ENCODE results near the gene ELANE.

ELANE gene

DNA sequence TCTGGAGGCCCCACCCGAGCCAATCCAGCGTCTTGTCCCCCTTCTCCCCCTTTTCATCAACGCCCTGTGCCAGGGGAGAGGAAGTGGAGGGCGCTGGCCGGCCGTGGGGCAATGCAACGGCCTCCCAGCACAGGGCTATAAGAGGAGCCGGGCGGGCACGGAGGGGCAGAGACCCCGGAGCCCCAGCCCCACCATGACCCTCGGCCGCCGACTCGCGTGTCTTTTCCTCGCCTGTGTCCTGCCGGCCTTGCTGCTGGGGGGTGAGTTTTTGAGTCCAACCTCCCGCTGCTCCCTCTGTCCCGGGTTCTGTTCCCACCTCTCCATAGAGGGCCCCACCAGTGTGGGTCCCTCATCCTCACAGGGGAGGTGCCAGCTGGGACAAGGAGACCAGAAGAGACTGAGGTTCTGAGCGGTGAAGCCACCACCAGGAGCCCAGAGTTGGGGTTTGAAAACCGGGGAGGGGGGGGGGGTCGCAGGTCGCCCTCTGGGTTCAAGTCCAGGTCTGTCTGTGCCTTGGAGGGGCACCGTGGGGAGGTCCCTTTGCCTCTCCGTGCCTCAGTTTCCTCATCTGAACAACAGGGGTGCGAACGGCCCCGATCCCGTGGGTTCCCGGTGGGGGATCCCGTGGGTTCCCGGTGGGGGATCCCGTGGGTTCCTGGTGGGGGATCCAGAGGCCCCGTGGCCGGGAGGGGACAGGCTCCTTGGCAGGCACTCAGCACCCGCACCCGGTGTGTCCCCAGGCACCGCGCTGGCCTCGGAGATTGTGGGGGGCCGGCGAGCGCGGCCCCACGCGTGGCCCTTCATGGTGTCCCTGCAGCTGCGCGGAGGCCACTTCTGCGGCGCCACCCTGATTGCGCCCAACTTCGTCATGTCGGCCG lies at the start of gene ELANE:
Gene ELANE (plus strand): TSS at position 168 of the 878 bp plus-strand sequence. CDS start 26 bp downstream, at position 194.
- no peak for DNase-seq

DNA sequence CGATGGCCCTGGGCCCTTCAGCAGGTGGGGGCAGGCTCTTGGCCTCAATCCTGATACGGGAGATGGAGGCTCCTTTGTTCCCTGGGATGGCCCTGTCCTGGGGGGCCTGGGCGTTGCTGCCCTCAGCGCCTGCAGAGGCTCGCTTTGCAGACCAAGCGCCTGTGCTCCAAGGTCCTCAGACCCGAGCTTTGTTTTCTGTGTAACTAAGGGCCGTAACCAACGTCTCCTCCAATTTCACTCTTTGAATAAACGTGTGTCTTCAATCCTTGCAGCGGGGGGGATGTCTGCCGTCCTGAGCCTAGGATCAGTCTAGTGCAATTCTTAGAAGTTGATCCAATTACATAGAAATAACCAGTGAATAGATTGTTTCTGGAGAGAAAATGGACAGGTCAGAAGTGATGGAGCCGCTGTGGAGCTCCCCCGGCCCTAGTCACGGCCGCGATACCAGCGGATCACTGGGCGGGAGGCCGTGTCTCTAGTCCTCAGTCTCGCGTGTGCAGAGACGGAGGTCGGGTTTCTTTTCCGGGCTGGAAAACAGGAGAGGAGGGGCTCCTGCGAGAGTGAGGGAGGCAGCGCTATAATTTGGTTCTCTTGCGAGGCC lies 49.5 kb upstream of the ELANE start:
- DNase-seq: no peak

- DNase-seq: no peak
These were observed 49.0 kb upstream of the ELANE start for GRCh38 chr19:803099-803561.

GRCh38 chr19:803686-804418 lies 48.3 kb upstream of the ELANE start:
- no peak for DNase-seq

- DNase-seq: no peak
These were observed 47.5 kb upstream of the ELANE start for GRCh38 chr19:804419-805165.

- no peak for DNase-seq
These were observed 46.9 kb upstream of the ELANE start for GRCh38 chr19:805166-805551.

- DNase-seq: no peak
These were observed 46.2 kb upstream of the ELANE start for GRCh38 chr19:805600-806550.

DNA sequence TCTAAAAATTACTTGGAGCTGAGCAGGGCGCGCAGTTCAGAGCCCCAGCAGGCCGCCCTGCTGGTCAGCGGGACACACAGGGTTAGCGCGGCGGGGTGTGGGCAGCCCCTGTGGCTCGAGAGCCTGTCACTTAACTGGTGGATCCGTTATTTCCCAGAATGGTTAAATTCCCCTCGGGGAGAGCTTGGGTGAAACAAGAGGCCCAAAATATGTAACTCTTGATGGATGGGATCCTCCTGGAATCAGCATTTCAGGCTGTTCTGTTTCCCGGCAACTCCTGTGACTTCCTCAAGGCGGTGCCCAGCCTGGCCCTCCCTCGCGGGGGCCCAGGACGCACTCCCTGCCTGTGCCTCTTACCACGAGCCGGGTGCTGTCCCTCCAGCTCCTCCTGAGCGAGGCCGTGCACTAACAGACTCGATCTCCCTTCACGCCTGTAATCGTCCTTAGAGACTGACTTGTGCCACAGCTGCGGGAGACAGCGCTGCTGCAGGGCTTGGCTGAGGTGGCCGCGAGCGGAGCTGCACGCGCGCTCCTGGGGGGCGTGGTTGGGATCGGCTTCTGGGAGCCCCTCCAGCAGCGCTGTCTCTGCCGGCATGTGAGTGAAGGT lies 45.2 kb upstream of the ELANE start:
- DNase-seq: no peak

DNA sequence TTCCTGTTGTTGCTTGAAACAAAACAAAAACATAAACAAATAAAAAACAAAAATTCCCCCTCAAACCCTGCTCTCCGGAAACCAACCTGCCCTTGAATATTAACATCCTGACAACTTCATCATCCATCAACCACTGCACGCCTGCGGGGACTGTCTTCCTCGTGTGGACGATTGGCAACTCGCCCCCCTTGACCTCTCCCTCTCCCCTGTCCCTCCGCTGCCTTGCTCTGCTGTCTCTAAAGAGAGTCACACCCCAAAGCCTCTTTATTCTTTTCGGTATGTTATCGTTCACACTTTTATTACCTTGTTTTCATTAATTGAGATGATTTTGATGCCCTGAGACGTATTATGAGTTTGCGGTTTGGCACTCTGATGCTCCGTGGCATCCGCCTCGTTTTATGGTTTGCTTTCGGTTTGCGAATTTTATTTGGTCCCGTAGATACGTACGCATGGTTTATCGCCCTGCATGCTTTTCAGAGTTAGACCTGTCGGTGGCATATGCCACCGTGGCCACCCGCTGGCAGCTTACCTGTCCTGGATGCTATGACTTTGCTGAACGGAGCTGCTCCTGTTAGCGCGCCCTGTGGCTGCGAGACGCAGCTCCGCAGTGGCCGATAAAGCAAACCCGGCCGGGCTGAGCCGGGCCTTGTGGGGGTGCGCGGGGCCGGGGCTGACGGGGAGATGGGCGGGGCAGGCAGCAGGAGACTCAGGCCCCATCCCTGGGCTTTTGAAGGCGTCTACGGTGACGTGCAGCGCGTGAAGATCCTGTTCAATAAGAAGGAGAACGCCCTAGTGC lies 44.3 kb upstream of the ELANE start:
- no peak for DNase-seq

DNA sequence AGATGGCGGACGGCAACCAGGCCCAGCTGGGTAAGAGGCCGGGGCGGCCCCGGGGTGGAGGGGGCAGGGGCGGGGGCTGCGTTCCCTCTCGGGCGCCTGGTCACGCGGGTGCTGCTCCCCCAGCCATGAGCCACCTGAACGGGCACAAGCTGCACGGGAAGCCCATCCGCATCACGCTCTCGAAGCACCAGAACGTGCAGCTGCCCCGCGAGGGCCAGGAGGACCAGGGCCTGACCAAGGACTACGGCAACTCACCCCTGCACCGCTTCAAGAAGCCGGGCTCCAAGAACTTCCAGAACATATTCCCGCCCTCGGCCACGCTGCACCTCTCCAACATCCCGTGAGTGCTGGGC lies 43.7 kb upstream of the ELANE start:
- DNase-seq: no peak

DNA sequence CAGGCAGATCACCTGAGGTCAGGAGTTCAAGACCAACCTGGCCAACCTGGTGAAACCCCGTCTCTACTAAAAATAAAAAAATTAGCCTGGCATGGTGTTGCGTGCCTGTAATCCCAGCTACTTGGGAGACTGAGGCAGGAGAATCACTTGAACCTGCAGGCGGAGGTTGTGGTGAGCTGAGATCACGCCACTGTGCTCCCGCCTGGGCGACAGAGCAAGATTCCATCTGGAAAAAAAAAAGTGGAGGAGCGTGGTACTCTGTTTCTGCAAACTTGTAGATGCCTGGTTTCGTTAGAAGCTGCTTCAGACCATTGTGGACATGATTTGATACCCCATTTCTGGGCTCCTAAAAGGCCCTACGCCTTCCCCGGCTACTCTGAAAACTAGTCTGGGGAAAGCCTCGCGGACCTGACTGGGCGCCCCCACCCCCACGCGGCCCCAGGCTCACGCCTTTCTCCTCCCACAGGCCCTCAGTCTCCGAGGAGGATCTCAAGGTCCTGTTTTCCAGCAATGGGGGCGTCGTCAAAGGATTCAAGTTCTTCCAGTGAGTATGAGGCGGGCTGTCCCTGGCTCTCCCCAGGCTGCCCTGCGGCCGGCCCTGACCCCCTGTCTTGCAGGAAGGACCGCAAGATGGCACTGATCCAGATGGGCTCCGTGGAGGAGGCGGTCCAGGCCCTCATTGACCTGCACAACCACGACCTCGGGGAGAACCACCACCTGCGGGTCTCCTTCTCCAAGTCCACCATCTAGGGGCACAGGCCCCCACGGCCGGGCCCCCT lies 41.8 kb upstream of the ELANE start:
- DNase-seq: no peak

DNA sequence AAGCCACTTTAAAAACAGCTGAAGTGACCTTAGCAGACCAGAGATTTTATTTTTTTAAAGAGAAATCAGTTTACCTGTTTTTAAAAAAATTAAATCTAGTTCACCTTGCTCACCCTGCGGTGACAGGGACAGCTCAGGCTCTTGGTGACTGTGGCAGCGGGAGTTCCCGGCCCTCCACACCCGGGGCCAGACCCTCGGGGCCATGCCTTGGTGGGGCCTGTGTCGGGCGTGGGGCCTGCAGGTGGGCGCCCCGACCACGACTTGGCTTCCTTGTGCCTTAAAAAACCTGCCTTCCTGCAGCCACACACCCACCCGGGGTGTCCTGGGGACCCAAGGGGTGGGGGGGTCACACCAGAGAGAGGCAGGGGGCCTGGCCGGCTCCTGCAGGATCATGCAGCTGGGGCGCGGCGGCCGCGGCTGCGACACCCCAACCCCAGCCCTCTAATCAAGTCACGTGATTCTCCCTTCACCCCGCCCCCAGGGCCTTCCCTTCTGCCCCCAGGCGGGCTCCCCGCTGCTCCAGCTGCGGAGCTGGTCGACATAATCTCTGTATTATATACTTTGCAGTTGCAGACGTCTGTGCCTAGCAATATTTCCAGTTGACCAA lies 41.1 kb upstream of the ELANE start:
- no peak for DNase-seq

DNA sequence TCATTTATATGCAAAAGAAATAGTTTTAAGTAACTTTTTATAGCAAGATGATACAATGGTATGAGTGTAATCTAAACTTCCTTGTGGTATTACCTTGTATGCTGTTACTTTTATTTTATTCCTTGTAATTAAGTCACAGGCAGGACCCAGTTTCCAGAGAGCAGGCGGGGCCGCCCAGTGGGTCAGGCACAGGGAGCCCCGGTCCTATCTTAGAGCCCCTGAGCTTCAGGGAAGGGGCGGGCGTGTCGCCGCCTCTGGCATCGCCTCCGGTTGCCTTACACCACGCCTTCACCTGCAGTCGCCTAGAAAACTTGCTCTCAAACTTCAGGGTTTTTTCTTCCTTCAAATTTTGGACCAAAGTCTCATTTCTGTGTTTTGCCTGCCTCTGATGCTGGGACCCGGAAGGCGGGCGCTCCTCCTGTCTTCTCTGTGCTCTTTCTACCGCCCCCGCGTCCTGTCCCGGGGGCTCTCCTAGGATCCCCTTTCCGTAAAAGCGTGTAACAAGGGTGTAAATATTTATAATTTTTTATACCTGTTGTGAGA lies 40.5 kb upstream of the ELANE start:
- DNase-seq: no peak

- DNase-seq: no peak
These were observed 39.9 kb upstream of the ELANE start for GRCh38 chr19:812049-812746.

- DNase-seq: no peak
These were observed 39.3 kb upstream of the ELANE start for GRCh38 chr19:812747-813218.

DNA sequence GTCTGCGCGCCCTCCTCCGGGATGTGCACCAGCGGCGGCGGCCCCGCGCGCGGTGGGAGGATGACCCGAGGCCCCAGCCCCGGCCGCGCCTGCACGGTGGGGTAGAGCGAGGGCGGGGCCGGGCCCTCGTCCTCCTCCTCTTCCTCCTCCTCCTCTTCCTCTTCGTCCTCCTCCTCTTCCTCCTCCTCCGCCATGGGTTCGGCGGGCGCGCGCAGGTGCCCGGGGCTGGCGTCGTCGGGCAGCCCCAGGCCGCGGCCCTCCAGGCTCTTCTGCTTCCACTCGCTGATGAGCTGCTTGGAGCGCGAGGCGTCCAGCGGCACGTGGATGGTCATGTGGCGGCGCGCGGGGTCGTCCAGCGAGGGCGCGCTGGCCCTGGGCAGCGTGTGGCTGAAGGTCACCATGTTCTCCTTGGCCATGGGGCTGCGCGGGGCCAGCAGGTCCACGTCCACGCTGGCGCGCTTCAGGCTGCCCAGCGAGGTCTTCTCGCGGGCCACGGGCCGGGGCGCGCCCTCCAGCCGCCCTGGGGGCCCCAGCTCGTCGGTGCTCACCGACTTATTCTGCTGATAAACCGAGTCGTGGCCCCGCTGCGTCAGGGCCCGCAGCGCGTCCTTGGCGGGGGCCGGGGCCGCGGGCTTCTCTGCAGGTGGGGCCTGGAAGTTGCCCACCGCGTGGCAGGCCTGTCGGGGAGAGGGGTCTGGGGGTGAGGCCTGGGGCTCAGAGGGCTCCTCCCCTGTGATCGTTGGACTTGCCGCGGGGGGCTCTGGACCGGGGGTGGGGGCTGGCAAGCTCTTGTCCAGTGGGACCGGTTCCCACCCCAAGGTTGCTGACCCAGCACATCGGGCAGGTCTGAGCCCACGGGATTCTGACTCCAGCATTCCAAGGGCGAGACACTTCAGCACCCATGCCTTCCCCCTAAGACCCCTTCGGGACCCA lies 38.6 kb upstream of the ELANE start:
- no peak for DNase-seq

Measured in activated CD4-positive, alpha-beta T cell treated with anti-CD3 and anti-CD28 coated beads for 1 hour (primary cell).